T-helper 9 cell (primary cell): Measurements from ENCODE around the gene AGPAT2.

Source experiments
- DNase-seq: peaks from one replicate; pipeline ENCODE4 v3.0.0-alpha.2; 2020
- total RNA-seq, 2 donors: gene quantifications; one replicate each; lab custom pipeline; 2026; lab: John Stamatoyannopoulos, UW

The AGPAT2 gene
- 3.9 to 10.8 reads per million in 2 donors for total RNA-seq

DNA sequence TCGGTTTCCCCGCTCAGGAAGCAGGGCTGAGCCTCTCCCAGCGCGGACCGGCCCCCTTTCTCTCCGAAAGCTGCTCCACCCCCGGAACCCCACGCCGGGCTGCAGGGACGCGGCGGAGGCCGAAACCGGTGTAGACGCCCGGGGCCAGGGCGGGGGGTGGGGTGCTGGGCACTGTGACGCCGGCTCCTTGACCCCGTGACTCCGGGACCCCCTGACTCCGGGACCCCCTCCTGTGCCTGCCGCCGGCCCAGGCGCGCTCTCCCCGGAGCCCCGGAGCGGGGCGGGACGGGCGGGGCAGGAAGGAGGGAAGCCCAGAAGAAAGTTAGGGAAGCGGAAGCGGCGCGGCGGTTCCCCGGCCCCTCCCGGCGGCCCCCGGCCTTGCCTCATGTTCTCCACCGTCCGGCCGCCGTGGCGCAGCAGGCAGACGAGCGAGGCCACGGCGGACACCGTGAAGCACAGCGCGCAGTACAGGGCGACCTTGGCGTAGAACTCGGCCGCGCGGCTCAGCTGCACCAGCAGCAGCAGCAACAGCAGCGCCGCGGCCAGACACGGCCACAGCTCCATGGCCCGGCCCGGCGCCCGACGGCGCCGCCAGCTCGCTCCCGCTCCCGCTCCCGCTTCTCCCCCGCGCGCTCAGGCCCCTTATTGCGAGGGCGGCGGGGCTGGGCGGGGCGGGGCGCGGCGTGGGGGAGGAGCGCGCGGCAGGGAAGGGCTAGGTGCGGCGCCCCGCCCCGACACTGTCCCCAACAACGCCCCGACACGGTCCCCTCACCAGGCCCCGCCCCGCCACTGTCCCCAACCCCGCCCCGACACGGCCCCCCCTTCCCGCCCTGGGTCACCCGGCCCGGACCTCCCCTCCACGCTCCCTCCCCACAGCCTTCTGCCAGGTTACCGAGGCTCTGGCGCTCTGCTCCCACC, at the start of gene AGPAT2:
Gene AGPAT2, minus strand, starts transcription at position 664 of the 918 bp plus-strand sequence. Its CDS starts 100 bp downstream, at position 564.
- DNase-seq = peak; percentile 44

DNA sequence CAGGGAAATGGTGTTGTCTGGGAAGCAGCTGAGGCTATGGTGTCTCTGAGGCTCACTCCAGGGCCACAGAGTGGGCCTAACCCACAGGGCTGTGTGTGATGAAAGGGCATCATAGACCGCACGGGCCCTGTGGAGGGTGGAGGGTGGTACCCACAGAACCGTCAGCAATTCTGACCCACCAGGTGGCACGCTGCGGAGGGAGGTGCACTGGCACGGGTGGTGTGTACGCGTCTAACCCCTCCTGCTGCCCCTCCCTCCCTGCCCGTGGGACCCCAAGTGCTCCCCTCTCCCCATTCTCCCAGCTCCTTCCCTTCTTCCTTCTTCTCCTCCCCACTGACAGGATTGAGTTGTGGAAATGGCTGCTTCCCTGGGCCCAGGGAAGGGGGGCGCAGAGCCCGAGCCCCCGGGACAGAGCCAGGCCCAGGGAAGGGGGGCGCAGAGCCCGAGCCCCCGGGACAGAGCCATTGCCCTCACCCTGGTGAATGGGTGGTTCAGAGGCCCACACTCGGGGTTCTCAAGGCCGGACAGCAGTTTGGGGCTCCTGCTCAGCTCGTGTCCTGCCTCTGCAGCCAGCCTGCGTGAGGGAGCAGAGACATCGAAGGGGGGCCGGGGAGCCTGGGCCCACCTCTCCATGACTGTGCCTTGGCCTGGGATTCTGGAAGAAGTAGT, 48.7 kb upstream of the AGPAT2 start:
- DNase-seq = no peak

DNA sequence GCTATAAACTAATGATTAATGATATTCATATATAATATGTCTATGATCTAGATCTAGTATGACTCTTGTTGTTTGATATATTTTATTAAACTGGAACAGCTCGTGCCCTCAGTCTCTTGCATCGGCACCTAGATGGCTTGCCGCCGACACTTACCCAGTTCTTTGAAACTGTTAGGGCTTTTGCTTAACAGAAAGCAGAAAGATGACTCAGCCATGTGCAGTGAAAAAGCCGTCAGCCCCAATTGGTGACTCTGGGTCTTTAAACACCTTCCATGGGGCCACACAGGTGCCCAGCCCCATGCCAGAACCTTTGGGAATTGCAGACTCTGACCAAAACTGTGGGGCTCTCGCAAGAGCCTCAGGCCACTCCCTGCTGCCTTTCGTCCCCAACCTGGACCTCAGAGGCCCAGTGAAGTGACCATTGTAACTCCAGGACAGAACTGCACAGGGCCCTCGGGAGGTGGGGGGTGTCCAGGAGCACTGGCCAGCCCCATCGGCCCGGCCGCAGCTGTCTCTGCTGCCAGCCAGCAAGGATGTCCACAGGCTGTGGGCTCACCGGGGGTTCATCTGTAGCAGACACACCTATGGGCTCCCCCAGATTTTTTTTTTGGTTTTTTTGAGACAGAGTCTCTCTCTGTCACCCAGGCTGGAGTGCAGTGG, 47.7 kb upstream of the AGPAT2 start:
- DNase-seq = no peak

DNA sequence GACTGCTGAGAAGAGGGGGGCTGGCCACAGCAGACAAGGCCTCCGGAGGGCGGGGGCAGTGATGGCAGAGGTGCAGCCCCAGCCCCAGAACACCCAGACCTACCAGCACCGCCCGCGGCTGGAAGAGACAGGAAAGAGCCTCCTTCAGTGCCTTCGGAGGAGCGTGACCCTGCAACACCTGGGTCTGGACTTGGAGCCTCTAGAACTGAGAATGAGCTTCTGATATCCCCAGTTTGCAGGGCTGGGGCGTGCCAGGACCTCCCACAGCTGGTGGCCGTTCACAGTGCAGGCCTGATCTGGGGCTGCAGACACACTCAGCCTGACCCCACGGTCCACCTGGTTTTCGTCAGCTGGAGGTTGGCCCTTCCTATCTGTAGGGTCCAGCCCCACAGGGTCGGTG, 46.4 kb upstream of the AGPAT2 start:
- no peak for DNase-seq

DNA sequence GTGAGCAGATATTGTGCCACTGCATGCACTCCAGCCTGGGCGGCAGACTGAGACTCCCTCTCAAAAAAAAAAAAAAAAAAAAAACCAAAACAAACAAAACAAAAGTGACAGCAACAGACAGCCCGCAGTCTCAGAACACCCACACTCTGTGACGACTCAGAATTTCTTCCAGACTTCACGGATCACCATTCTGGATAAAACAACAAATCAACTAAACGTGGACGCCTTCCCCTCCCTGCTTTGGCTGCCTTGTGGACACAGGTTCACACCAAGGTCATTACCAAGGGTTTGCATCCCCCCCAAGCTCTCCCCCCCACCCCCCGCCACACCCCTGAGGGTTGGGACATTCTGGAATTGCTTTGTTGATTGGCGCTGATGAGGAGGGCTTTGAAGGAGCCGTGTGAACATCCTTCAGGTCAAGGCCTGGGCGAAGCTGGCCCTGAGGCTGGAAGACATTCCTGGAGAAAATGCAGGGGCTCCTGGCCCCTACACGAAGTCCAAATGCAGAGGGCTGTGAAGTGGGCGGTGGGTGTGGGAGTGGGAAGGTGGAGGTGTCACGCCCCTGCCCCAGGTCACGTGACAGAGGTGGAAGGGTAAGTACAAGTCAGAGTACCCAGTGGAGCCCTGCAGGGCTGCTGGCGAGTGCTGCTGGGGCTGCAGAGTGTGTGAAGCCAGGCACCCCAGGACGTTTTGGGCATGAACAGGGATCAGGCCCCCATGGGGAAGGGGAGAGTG, 45.4 kb upstream of the AGPAT2 start:
- no peak for DNase-seq

DNA sequence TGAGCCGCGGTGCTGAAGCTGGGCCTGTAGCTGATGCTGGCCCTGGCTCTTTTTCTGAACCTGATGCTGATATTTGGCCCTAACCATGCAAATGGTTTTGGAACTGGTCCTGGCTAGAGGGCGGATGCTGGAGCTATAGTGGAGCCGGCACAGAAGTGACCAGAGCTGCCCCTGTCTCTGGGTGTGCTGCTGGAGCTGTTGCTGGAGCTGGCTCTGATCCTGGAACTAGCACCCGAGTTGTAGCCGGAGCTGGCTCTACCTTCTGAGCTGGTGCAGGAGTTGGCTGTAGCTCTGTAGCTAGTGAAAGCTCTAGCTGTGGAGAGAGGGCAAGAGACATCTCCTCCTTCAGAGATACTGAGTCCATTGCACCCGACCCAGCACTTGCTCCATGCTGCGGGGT, 42.7 kb upstream of the AGPAT2 start:
- DNase-seq = no peak

DNA sequence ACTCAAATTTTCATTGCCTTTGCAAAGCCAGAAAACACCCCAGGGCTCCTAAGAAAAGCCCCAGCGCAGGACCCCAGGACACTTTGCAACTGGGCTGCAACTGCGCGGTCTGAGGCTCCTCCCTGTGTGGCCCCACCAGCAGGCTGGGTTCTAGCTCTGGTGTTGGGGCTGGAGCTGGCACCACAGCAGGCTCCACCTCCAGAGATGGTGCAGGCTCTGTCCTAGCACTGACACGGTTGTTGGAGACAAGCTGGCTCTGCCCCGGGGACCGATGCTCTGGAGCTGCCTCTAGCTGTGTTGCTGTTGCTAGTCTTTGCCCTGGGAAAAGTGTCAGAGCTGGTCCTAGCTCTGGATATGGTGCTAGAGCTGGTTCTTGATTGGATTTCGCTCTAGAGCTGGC, 41.9 kb upstream of the AGPAT2 start:
- DNase-seq = no peak

DNA sequence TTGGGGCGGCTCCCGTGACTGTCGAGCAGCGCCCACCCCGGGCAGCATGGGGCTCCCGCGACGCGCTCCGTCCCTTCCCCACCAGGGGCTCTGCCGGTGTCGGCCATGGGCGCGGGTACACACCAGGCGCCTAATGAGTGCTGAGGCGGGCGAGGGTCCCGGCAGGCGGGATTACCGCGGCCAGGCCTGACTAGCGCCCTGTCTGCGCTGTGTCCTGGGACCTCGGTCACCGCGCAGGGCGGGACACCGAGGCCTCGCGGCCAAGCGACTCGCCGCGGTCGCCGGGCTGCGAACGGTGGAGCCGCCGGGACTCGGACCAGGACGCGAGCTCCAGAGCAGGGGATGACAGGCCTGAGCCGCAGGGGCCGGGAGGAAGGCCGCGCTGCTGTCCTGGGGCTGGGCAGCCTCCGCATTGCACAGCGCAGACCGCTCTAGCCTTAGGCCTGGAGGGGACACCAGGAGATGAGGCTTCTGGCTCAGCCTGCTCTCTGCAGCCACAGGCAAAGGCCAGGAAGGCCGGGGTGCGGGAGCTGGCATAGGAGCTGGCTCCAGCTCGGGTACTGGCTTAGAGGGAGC, 41.4 kb upstream of the AGPAT2 start:
- no peak for DNase-seq

DNA sequence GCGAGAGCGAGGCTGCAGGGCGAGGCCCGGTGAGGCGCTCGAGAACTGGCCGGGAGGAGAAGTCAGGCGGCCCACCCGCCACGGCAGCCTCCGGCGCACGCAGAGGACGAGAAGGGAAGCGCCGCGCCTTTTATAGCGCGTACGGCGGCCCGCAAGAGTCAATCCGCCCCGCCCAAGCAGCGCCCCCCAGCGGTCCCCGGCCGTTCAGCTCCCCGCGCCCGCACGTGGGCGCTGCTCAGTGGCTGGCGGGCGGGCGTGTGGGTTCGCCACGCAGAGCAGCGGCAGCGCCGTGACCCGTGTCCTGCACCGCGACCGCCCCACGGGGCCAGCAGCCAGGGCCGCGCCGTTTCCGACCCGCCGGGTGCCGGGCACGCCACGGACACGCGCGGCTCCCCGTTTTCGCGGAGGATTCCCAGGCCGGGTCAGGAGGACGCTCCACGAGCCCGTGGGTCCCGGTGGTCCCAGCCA, 40.9 kb upstream of the AGPAT2 start:
- DNase-seq = peak; percentile 93

DNA sequence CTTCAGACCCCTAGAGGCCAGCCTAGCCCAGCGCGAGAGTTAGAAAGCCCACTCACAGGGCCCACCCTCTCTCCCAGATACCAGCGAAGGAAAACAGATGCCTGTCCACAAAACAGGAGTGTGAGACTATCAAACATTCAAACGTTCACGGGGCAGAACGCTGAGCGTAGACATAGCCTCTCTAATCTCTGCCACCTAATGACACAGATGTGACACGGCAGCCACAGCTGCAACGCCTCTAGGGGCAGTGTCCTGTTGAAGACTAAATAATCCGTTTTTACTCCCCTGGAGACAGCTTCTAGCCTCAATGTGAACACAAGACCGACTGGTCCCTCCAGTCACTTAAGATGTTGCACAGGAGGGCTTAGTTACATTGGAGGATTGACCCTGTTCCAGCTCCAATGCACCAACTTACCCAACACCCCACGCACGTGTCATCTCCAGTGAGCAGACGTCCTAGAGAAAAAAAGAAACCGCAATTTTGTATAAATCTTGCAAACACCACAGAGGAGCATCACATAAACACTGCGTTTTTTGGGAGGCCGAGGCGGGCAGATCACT, 39.5 kb upstream of the AGPAT2 start:
- DNase-seq = no peak

DNA sequence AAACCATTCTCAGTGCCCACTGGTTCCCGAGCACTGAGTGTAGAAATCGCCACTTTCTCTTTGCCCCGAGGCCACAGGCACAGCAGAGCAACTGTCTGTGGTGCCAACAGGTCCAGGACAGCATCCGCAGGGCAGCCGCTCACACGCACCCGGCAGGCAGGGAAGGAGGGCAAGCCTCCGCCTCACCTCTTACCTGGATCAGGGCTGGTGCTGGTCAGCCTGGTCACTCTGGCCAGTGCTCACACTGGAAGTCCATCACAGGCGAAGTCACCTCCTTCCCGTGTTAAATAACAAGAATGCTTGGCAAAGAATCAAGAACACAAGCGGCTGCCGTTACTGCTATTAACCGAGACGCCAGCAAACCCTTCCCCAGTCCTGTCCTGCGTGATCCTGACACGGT, 38.9 kb upstream of the AGPAT2 start:
- DNase-seq = no peak

DNA sequence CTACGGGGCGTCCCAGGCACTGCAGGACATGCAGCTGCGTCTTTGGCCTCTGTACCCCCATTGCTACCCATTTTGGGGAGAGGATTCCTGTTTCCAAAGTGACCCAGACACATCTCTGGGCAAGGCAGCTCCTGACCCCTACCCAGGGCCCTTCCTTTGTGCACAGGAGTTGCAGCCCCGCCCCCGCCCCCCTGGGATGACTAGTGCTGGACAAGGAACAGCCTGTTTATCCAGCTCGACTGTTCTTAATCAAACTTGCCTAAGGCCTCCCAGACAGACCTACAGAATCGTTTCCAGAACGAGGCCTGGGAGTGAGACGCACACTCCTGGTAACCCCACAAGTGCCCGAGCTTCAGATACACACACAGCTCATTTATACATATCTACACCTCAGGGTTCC, 38.4 kb upstream of the AGPAT2 start:
- no peak for DNase-seq

DNA sequence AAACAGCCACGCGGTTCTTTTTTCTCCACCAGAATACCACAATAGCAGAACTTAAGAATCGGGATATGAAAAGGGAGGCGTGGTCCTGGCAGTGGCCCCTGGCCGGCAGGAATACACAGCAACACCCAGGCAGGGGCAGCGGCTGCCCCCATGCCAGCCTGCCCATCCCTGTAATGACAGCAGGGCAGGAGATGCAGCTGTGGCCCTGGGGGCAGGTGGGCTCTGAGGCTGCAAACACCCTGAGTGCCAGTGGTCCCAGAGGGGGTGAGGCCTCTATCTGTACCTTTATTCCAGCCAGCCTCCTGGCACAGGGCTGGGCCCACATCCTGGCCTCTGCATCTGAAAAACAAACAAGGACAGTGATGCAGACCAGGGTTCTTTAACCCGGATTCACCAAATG, 37.5 kb upstream of the AGPAT2 start:
- DNase-seq = no peak

DNA sequence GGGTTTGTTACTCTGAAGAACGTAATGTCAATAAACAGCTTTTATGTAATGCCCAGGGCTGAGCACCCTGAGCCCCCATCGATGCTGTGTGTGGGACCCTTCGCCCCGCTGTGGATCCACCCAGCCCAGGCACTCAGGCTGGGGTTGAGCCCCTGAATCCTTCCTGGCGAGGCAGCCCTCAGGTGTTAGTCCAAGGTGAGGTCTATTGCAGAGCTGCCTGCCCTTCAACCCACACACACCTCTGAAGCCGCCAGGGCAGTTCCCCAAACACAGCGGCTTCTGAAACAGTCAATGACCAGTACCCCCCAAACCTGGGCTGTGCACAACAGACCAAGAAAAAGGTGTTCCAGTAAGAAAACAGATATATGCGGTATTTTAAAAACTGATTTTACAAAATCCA, 36.7 kb upstream of the AGPAT2 start:
- no peak for DNase-seq

DNA sequence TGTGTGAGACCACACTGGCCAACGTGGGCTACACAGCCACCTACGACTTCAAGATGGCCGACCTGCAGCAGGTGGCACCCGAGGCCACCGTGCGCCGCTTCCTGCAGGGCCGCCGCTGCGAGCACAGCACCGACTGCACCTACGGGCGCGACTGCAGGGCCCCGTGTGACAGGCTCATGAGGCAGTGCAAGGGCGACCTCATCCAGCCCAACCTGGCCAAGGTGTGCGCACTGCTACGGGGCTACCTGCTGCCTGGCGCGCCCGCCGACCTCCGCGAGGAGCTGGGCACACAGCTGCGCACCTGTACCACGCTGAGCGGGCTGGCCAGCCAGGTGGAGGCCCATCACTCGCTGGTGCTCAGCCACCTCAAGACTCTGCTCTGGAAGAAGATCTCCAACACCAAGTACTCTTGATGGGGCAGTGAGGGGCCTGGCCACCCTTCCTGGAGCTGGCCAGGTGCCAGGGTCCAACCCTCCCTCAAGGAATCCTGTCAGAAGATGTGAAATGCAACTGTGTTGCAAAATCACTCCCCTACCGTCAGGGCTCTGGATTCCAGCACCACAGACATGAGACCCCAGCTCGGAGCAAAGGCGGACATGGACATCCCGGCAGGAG, 36.2 kb upstream of the AGPAT2 start:
- no peak for DNase-seq

DNA sequence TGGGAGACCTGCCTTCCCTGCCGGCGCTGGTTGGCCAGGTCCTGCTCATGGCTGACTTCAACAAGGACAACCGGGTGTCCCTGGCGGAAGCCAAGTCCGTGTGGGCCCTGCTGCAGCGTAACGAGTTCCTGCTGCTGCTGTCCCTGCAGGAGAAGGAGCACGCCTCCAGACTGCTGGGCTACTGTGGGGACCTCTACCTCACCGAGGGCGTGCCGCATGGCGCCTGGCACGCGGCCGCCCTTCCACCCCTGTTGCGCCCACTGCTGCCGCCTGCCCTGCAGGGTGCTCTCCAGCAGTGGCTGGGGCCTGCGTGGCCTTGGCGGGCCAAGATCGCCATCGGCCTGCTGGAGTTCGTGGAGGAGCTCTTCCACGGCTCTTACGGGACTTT, 35.7 kb upstream of the AGPAT2 start:
- no peak for DNase-seq

DNA sequence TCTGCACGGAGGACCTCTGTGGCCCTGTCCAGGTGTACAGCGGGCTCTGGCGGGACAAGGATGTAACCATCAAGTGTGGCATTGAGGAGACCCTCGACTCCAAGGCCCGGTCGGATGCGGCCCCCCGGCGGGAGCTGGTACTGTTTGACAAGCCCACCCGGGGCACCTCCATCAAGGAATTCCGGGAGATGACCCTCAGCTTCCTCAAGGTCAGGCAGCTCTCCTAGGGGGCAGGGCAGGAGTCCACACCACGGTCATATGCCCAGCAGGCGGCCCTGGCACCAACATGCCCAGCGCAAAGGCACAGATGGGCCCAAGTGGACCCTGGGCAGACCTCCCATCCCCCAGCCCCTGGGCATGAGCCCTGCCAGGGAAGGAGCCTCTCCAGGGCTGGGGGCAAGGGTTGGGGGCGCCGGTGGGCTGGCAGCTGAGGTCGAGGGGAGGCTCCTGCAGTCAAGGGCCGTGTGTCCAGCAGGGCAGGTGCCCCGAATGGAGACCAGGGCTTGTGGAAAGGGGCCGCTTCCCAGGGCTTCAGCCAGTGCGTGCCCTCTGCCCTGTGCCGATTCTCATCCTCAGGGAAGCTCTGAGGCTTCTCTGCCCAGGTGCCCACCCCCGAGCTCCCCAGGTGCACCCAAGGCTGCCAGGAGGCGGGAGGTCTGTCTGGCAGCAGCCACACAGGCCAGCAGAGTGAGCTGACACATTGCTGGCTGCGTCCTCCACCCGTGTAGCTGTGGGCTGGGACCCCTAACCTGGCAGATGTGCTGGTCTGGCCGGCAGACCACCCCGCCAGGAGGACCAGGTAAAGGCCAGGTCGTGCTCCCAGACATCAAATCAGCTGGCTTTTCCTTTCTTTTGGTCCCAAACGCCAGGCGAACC, 35.1 kb upstream of the AGPAT2 start:
- DNase-seq = no peak

DNA sequence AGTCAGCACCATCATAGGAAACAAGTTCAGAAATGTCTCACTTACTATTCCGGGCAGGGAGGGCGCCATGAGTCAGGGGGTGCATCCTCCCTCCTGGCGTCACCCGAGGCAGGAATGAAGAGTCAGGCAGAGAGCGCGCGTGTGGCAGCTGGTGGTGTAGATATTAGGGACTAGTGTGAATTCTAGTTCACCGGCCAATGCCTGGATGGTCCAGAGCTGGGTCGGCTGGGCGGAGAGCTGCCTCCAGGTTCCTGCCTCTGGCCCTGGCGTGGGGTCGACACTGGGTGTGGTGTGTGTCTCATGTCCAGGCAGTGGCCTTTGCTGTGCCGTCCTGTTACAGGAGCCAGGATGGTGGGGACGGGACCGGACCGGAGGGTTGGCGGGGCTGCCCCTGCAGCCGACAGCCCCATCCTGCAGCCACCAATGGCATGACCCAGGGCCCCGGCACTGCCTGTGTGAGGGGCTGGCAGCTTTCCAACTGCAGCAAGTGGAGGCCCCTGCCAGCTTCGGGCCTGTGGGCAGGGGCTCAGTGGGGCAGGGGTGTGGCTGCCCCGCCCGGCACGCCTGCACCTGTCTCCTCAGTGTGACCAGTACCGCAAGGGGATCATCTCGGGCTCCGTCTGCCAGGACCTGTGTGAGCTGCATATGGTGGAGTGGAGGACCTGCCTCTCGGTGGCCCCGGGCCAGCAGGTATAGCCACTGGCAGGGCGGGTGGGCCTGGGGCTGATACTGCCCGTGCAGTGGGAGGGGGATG, 34.3 kb upstream of the AGPAT2 start:
- no peak for DNase-seq

DNA sequence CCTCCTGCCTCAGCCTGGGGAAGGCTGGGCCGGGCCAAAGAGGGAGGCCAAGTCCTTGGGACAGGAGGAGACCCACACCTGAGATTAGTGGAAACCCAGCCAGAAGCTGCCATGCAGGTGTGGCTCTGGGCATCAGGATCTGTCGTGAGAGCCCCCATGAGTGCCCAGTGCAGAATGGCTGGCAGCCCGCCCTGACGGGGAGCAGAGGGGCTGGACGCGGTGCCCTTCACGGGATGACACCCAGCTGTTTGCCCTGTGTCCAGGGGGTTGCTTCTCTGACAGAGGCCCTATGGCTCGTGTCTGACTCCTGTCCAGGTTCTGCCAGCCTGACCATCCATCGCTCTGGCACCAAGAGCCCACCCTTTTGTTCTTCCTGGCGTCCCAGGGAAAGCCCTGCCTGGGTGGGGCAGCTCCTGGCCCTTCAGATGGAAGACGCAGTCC, 33.7 kb upstream of the AGPAT2 start:
- DNase-seq = no peak
